NT2/D1 (cell line): ENCODE measurements around the gene NLRP7.

ENCODE experiments used
- SUZ12 ChIP-seq: IDR thresholded peaks from 2 replicates; pipeline ENCODE4 v1.6.1; 2011; ENCODE audit not compliant: insufficient read length, insufficient read depth; ENCODE audit errors: extremely low read depth
- YY1 ChIP-seq: IDR thresholded peaks from 2 replicates; pipeline ENCODE4 v1.6.1; 2011; ENCODE audit not compliant: insufficient read length, insufficient read depth
- ZNF274 ChIP-seq: IDR thresholded peaks from 2 replicates; pipeline ENCODE4 v1.6.1; 2011; ENCODE audit warnings: mild to moderate bottlenecking, low read depth, low read length

- TF ChIP-seq YY1: no peak
- TF ChIP-seq ZNF274: no peak
- TF ChIP-seq SUZ12: no peak
Measured at GRCh38 chr19:54937926-54938325, 9.4 kb downstream of the NLRP7 start.
